Activated CD4-positive, alpha-beta T cell treated with anti-CD3 and anti-CD28 coated beads, Interleukin-2, amount 50 U/mL, for 4 hours (primary cell): ENCODE data around the gene ADCYAP1R1.

Experiments
- DNase-seq, 2 experiments: peaks; one replicate each; pipeline ENCODE4 v3.0.0-alpha.2; 2020

The ADCYAP1R1 gene

DNA sequence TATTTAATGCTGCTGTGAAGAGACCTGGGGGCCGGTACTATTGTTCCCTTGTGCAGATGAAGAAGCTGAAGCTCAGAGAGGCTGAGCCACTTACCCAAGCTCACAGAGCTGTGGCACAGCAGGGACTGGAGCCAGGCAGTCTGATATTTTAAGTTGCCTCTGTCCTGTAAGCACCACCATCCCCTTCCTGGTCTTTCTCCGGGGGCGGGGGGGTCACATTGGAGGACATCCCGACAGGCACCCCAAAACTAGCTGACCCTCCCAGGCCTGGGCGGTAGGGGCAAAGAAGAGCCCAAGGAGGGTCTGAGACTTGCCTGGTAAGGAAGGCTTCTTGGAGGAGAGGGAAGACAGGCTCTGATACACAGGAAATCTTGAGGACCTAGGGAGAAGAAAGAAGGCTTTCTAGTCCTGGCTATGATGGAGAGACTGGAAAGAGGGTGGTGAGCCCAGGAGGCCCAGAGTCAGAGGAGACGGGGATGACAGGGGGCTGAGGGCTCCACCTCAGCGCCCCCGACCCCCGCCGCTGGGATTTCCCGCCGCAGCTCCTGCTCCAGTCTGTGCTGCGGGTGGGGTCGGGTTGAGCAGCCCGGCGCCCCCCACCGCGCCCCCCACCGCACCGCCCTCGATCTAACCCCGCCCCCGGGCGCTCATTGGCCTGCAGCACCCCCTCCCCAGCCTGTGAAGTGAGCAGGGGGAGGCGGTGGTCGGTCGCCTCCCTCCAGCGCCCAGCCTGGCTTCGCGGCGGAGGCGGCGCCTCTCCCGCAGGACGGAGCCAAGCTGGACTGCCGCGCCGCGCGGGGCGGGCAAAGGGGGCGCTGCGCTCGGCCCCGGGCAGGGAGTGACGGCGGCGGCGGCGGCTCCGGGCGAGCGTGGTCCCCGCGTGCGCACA, at the start of gene ADCYAP1R1:
TSS of gene ADCYAP1R1 (plus strand) at position 711 of the 889 bp plus-strand sequence. CDS start 10,957 bp downstream, outside the sequence.
- DNase-seq: no peak

DNA sequence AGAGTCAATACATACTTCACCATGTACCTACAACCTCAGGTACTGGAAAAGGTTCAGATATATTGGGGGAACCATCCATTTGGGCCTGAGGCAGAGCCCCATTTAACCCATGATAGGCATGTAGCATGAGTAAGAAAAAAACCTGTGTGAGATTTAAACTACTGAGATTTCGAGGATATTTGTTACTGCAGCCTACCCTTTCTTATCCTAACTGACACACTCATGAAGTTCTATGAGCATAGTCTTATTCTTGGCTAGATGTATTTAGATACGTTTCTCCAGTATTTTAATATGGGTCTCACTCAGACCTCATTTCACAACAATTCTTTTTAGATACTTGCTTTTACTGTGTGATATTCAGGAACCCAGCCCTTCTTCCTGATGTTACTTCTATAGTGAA, 49.0 kb upstream of the ADCYAP1R1 start:
- DNase-seq: no peak

- DNase-seq: no peak
Measured at GRCh38 chr7:31003721-31004120, 48.4 kb upstream of the ADCYAP1R1 start.

DNA sequence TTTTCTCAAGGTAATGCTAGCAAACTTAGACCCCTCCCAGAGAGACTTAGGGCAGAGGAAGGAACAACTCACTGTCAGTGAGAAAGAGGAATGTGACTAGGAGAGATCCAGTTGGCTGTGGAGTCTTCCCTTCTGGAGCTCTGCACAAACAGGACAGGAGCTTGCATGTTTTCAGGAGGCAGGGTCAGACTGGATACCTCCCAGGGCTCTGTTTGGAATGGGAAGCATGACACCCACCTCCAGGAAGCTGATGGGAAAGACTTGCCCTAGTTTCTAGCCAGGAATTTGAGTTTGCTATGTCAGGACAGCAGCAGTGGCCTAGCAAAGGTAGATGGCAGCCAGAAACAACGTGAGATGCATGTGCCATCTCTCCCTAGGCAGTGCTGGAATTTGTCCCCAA, 47.7 kb upstream of the ADCYAP1R1 start:
- DNase-seq: no peak

DNA sequence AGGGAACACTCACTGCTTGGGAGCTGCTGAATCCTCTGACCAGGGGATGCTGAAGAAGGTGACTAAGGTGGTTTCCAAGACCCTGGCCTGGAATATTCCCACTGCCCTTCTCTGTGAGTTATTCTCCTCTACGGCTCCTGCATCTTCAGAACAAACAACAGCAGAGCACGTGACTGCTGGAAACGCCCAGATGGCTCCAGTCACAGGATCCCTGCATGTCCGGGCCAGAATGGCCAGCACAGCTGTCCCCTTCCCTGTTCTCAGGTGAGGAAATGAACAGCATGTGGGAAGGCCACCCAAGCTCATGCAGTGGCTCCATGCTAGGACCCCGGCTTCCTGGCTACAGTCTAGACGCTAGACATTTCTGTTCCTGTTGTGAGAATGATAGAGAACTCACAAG, 45.3 kb upstream of the ADCYAP1R1 start:
- DNase-seq: no peak

DNA sequence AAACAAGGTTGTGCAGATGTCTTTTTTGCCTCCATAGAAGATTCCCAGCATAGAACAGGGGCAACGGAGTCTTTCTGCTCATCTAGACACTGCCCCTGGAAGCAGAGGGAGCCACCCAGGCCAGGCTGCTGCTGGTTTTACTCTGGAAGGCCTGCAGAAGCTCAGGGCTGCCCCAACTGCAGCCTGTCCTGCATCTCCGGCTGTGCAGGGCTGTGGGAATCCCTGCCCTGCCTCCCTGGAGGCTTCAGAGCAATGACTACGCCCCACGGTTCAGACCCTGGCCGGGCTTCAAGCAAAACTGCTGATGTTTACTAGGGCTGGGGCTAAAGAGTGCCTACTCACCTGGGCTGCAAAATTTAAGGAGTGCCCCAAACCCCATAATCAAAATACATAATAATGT, 44.5 kb upstream of the ADCYAP1R1 start:
- DNase-seq: no peak

DNA sequence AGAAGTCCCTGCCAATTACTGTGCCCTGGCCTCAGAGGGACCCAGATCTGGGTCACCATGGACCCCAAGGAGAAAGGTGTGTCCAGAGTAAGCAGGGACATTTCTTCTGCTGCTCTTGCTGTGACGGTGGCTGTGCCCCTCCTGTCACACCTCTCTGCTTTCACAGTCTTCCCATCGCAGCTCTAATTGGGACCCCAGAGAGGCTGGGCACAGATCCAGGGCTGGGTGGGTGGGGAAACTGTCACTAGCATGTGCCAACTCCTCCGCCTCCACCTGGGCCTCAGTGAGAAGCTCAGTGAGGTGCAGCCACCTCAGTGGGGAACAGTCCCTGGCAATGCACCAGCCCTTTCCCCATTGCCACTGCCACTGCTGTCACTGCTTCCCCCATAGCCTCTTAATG, 37.3 kb upstream of the ADCYAP1R1 start:
- DNase-seq: no peak

DNA sequence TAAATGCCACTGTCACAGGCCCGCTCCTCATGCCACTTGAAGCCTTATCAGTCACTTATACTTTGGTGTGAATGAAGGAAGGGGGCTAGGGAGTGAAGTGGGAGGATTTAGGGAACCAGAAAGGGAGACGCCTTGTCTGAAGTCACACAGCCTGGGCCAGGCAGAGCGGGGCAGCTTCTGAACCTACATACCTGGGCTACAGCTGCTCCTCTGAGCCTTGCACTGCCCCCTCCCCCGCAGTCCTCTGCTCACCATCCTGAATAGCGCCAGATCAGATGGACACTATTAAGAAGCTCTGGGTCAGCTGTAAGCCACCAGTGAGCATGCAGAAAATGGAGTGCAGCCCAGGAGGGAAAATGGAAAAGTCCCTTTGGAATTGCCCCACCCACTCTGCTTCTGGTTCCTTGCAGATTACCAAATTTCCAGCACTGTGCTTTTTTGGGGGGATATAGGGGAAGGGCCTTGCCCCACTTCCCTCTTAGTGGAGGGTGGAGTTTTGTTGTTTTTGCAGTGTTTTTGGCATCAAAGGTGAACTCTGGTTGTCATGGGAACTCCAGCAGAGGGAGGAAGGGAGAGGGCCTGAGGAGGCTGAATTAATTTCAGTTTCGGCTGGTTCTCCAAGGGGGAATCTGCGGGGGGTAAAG, 35.0 kb upstream of the ADCYAP1R1 start:
- DNase-seq: no peak

GRCh38 chr7:31017721-31018120, 34.4 kb upstream of the ADCYAP1R1 start:
- no peak for DNase-seq

DNA sequence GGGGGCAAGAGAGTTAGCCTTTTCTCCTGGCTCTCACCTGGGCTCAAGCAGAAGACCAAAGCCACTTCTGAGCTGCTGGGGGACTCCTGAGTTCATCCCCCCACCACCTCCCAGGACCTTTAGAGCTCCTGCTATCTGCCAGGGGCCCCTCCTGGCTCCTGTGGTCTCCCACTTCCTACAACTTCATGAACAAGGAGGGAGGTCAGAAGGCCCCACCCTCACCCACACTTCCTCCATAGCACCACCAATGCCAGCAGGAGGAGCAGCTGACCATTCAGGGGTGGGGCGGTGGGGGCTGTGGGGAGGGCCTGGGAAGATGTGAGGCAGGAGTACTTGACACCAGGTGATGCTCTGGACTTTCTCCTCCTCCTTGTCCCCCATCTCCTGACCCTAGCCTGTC, 32.6 kb upstream of the ADCYAP1R1 start:
- no peak for DNase-seq

DNA sequence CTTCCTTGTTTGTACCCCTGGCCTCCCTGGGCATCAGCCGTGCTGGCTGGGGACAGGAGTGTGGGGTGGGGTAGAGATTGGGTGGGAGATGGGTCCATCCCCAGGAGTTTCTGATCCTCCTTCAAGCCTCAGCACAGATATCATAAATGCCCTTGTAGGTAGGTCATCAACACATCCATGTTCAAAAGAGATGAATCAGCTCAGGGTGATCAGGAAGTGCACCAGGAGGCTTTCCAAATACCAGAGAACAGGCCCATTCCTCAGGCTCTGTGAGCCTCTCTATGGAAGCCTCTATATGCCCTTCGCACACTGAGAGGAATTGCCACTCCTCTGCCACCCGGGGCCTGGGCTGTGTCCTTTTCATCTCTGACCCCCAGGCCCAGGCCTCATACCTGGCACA, 31.9 kb upstream of the ADCYAP1R1 start:
- DNase-seq: no peak

DNA sequence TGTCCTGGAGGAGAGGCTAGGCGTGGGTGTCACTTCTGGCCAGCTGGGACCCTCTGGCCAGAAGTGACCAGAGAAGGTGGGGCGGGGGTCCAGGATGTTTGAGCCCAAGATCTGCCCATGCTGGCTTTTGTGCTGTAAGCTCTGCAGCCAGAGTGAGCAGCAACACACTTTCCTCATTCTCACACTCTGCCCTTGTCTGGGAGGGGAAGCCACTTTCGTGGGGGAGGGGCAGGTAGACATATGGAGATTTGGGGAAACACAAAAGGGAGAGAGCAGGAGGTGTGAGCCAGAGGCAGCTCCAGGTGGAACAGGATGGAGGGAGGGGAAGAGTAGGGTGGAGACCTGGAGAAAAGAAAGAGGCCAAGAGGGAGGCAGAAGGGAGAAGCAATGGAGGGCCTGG, 31.5 kb upstream of the ADCYAP1R1 start:
- no peak for DNase-seq

GRCh38 chr7:31022117-31022516, 30.0 kb upstream of the ADCYAP1R1 start:
- no peak for DNase-seq

DNA sequence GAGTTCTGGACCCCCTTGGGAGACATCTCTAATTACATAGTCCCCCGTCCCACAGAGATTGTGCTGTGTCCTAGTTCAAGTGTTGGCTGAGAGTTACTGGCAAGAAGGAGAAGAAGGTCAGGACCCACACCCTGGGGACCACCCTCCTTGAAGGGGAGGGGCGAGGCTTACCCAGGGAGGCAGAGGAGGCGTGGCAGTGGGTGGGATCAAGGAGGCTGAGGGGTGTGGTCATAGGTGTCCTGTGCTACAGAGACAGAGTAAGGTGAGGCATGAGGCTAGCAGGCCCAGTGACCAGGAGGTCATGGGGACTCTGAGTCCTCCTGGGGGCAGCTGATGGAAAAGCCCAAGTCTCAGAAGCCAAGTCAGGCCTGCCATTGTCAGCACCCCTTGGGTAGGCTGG, 29.4 kb upstream of the ADCYAP1R1 start:
- DNase-seq: no peak

- DNase-seq: no peak
Measured at GRCh38 chr7:31023877-31024276, 28.2 kb upstream of the ADCYAP1R1 start.

DNA sequence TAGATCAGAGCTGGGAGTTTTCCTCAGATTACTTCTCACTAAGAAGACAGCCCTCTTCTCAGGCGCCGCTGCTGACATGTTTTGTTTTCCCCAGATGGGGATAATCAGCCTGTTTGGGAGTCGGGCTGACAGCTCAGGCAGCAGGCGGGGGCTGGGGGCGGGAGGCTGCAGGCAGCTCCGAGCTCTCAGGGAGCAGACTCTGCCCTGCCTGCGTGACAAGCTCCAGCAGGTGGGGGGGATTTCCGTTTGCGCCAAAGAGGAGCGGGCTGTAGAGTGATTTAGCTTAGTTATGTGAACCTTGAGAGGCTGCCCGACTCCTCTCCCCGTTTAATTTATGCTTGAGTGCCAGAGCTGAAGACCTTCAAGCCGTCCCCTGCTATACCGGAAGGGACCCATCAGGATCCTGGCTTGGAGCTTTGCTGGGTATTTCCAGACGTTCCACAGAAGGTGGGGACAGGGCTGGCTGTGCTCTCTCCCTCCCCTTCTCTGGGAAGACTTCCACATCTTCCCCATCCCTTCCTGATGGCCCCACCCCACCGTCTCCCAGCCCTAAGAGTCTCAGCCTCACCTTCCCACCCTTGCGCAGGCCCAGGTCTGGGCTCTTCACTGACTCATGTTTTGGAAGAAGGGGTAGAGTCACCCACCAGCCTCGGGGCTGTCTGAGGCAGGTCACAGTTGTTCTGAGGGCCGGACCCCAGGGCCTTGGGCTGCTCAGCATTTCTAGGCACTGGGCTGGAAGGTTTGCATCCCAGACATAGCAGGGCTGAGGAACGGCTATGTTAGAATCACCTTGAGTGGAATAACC, 24.7 kb upstream of the ADCYAP1R1 start:
- DNase-seq: no peak

DNA sequence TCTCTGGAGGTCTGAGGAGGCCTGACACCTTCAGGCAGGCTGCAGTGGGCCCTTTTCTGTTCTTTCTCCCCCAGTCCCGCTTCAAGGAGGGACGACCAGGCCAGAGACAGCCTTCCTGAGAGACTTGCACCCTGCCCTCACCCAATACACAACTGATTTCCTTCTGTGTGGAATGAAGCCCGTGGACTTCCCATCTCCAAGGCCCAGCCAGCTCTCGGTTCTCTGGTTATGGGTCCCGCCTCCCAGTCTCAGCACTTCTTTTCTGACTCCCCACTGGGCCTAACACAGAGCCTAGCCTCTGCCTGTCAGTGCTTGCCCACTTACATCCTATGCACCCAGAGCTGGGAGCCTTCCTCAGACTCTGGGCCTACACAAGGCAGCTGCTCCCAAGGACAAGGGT, 24.1 kb upstream of the ADCYAP1R1 start:
- DNase-seq: no peak

- DNase-seq: no peak
Measured at GRCh38 chr7:31028417-31028992, 23.6 kb upstream of the ADCYAP1R1 start.

DNA sequence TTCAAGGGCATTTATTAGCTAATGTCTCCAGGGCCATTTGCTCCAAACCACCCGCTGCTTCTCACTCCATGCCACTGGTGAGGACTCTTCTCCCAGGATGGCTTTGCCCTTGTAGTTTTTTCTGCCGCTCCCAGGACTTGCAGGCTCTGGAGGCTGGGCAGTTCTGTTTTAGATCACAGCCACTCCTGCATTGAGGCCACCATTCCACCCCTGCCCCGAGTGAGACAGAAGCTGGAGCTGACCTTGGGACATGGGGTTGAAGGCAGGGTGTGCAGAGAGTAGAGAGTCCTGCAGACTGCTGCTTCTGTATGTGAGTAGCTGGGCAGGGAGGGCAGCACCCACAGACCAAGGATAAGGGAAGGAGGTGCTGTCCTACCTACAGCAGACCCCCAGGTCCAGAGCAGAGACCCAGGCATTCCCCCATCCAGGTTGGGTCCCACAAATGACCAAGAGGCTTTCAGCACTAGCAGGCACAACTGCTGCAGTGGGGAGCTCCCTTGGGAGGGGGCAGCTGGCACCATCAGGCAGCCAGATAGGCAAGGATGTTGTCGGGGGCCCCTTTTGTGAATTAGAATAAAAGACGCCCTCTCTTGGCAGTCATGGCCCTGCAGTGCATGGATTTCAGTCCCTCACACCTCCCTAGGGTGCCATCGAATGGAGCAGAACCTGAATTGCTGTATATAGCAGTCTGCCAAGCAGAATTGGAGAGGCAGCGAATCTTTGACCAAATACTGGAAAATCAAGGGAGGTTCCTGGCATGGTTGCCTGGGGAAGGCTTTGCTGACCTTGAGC, 22.7 kb upstream of the ADCYAP1R1 start:
- no peak for DNase-seq

GRCh38 chr7:31033674-31034300, 18.3 kb upstream of the ADCYAP1R1 start:
- DNase-seq: no peak

- DNase-seq: no peak
Measured at GRCh38 chr7:31036924-31037323, 15.2 kb upstream of the ADCYAP1R1 start.

DNA sequence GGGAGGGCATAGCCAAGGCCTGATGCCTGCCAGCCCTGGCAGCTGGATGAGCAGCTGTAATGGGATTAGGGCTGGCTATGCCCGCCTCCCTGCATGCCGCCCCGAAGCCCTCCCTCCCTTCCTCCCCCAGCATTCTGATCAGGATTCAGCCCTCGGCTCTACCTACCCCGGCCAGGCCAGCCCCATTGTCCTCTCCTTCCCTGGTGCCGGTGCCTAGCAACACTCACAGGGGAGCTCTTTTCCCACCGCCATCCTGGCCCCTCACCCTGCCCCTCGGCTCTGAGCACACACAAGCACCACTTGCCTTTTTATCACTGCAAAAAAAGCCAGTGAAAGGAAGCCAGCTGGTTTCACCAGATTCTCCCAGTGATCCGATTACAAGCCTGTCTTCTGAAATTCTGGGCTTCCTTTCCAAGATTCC, 9.0 kb upstream of the ADCYAP1R1 start:
- no peak for DNase-seq
